Mesothelial cell of epicardium (in vitro differentiated cells): ENCODE data around the gene CALR. TPM values are rescaled to one million over a fixed set of nuclear protein-coding genes. Genes with fewer than 3 reads are reported as not detected.
"Not testable (repeated sequence)": the region's sequence is repeated elsewhere in the genome, so short reads cannot be mapped to it uniquely, and the experiment has no call there.

ENCODE experiments used
- DNase-seq, 2 experiments: peaks; one replicate each; pipeline ENCODE4 v3.0.0; 2021; ENCODE audit warnings: low spot score in 2 of 2; ENCODE audit not compliant: unreplicated experiment in 2 of 2
- H3K27ac Mint-ChIP-seq: 2 replicates; pipeline ENCODE4 v1.8.0; 2021; ENCODE audit warnings: mixed read lengths
- H3K27me3 Mint-ChIP-seq: 2 replicates; pipeline ENCODE4 v1.8.0; 2021; ENCODE audit warnings: low read depth, mixed read lengths
- H3K36me3 Mint-ChIP-seq: 2 replicates; pipeline ENCODE4 v1.8.0; 2021; ENCODE audit warnings: mixed read lengths
- H3K4me1 Mint-ChIP-seq: 2 replicates; pipeline ENCODE4 v1.8.0; 2021; ENCODE audit warnings: mixed read lengths
- H3K4me3 Mint-ChIP-seq: 2 replicates; pipeline ENCODE4 v1.8.0; 2021; ENCODE audit warnings: mild to moderate bottlenecking, moderate library complexity, mixed read lengths
- H3K9me3 Mint-ChIP-seq: 2 replicates; pipeline ENCODE4 v1.8.0; 2021; ENCODE audit warnings: mixed read lengths
- CTCF ChIP-seq: fragments of 200-600 bp; sonication (generic); IDR thresholded peaks from one replicate; pipeline ENCODE4 v1.5.0; 2021; ENCODE audit warnings: antibody characterized with exemption; ENCODE audit not compliant: unreplicated experiment
- total RNA-seq: library from RNA; stranded (reverse); gene quantifications from 3 replicates; pipeline ENCODE4 v1.2.1, GENCODE V29; 2021

CALR gene
- total RNA-seq, 1 donor from 2014 or later: 863 TPM

GRCh38 chr19:12956446-12957388 lies 18.3 kb downstream of the CALR start, which contains the start of gene GADD45GIP1:
Gene GADD45GIP1, minus strand, starts transcription at chr19:12957223. Its CDS starts 11 bp downstream, at chr19:12957212.
- Mint-ChIP-seq H3K36me3 (peaks cover 9% of the 10 kb centered on the region), H3K4me3 (peak within 1 kb of the TSS; percentile 81), H3K4me1 (peaks cover 27% of the 10 kb centered on the region), H3K27me3 (peaks cover 3% of the 10 kb centered on the region), H3K9me3 (no peaks in the 10 kb centered on the region), H3K27ac (peak within 1 kb of the TSS; percentile 94)
- DNase-seq: peak; percentile 45 to 69
- no peak for TF ChIP-seq CTCF

- DNase-seq, H3K27me3 Mint-ChIP-seq, H3K36me3 Mint-ChIP-seq, H3K9me3 Mint-ChIP-seq: not testable (repeated sequence)
- peaks cover 27% of the 10 kb centered on the region for H3K4me1 Mint-ChIP-seq
- peak overlapping the region; percentile 87 for H3K27ac Mint-ChIP-seq
- H3K4me3 Mint-ChIP-seq: peak overlapping the region; percentile 74
Measured at GRCh38 chr19:12957389-12957952, 19.1 kb downstream of the CALR start.

GRCh38 chr19:12959481-12959880 lies 21.1 kb downstream of the CALR start:
- H3K27ac Mint-ChIP-seq: no peak overlapping the region
- H3K9me3 Mint-ChIP-seq: no peaks in the 10 kb centered on the region
- peaks cover 1% of the 10 kb centered on the region for H3K36me3 Mint-ChIP-seq
- H3K27me3 Mint-ChIP-seq: peaks cover 5% of the 10 kb centered on the region
- no peak for TF ChIP-seq CTCF
- no peak for DNase-seq
- peaks cover 17% of the 10 kb centered on the region for H3K4me1 Mint-ChIP-seq
- no peak overlapping the region for H3K4me3 Mint-ChIP-seq

- H3K4me3 Mint-ChIP-seq: peak overlapping the region; percentile 84
- no peaks in the 10 kb centered on the region for H3K36me3 Mint-ChIP-seq
- DNase-seq: peak; percentile 69 to 93
- H3K27ac Mint-ChIP-seq: peak overlapping the region; percentile 89
- peaks cover 5% of the 10 kb centered on the region for H3K27me3 Mint-ChIP-seq
- TF ChIP-seq CTCF: peak; percentile 98
- no peaks in the 10 kb centered on the region for H3K9me3 Mint-ChIP-seq
- peaks cover 8% of the 10 kb centered on the region for H3K4me1 Mint-ChIP-seq
Measured at GRCh38 chr19:12965017-12965811, 26.8 kb downstream of the CALR start.

- H3K27ac Mint-ChIP-seq: no peak overlapping the region
Measured at GRCh38 chr19:12965812-12966135, 27.4 kb downstream of the CALR start.

More at GRCh38 chr19:12965812-12966135, 27.4 kb downstream of the CALR start:
- H3K36me3 Mint-ChIP-seq: no peaks in the 10 kb centered on the region
- no peak for TF ChIP-seq CTCF
- peaks cover 6% of the 10 kb centered on the region for H3K27me3 Mint-ChIP-seq
- H3K4me3 Mint-ChIP-seq: peak overlapping the region; percentile 84
- H3K9me3 Mint-ChIP-seq: no peaks in the 10 kb centered on the region
- peaks cover 8% of the 10 kb centered on the region for H3K4me1 Mint-ChIP-seq
- no peak for DNase-seq
